DND-41 (cell line): ENCODE data around the gene PTPN1.

Experiments
- CTCF ChIP-seq: IDR thresholded peaks from 2 replicates; pipeline ENCODE4 v1.5.1; 2012; ENCODE audit warnings: borderline replicate concordance, low read length, moderate library complexity, mild to moderate bottlenecking; ENCODE audit not compliant: poor library complexity, severe bottlenecking; ENCODE audit errors: extremely low read depth
- EZH2 ChIP-seq: IDR thresholded peaks from 3 replicates; pipeline ENCODE4 v1.6.1; 2012; ENCODE audit warnings: borderline replicate concordance, low read depth, mild to moderate bottlenecking, moderate library complexity, low read length, inconsistent platforms; ENCODE audit not compliant: severe bottlenecking

- TF ChIP-seq CTCF (no peak), EZH2 (no peak)
These were observed 42.3 kb upstream of the PTPN1 start for GRCh38 chr20:50467718-50468356.
